DMS153 treated with DMSO at 0.1 percent for 48 hours (cell line): ENCODE results near the gene BIN1.

ENCODE experiments used
- DNase-seq: peaks from one replicate; lab custom pipeline; 2025; ENCODE audit not compliant: unreplicated experiment; lab: John Stamatoyannopoulos, UW

BIN1 gene

DNA sequence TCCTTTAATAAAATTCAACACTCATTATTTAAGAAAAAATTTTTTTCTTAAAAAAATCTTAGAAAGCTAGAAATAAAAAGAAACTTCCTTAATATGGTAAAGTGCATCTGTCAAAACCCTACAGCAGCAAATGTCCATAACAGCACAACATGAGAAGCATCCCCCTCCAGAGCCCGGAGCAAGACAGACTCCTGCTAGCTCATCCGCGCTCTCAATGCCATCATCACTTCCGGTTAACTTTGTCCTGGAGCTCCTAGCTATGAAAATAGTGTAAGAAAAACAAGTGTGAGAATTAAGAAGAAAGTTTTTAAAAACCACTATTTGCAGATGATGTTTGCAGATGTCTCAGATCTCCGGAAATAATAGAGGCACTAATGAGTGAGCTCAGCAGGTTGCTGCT is 105.2 kb downstream of the BIN1 start:
- no peak for DNase-seq

DNA sequence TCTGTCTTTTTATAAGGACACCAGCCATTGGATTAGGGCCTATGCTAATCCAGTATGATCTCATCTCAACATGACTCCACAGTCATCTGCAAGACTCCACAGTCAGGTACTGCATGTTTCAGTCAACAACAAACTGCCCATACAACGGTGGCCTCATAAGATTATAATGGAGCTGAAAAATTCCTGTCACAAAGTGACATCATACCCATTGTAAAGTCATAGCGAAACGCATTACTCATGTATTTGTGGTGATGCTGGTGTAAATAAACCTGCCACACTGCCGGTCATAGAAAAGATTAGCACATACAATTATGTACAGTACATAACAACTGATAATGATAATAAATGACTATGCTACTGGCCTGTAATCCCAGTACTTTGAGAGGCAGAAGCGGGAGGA is 106.0 kb downstream of the BIN1 start:
- DNase-seq = no peak

GRCh38 chr2:127000194-127000593 is 106.8 kb downstream of the BIN1 start:
- no peak for DNase-seq

- no peak for DNase-seq
These were observed 107.7 kb downstream of the BIN1 start for GRCh38 chr2:126999106-126999756.

DNA sequence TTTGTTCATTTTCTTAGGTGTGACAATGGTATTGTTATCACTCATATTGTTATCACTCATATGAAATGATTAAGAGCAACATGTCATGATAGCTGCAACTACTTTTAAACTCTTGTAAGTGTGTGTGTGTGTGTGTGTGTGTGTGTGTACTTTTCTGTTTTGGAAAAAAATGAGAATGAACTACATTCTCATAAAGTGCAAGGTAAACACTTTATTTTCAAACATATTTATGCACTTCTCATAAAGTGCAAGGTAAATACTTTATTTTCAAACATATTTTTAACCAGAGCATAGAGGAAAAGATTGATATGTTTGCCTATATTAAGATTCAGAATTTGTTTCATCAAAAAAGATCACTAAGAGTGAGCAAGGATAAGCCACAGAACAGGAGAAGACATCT is 108.5 kb downstream of the BIN1 start:
- no peak for DNase-seq
